Measurements from ENCODE around the gene FAM174C. TPM values are rescaled to one million over a fixed set of nuclear protein-coding genes. Genes with fewer than 3 reads are reported as not detected.

Gene FAM174C
- total and polyA plus RNA-seq, 7 donors, result 9.0 to 88.8 (median 18.1) TPM

DNA sequence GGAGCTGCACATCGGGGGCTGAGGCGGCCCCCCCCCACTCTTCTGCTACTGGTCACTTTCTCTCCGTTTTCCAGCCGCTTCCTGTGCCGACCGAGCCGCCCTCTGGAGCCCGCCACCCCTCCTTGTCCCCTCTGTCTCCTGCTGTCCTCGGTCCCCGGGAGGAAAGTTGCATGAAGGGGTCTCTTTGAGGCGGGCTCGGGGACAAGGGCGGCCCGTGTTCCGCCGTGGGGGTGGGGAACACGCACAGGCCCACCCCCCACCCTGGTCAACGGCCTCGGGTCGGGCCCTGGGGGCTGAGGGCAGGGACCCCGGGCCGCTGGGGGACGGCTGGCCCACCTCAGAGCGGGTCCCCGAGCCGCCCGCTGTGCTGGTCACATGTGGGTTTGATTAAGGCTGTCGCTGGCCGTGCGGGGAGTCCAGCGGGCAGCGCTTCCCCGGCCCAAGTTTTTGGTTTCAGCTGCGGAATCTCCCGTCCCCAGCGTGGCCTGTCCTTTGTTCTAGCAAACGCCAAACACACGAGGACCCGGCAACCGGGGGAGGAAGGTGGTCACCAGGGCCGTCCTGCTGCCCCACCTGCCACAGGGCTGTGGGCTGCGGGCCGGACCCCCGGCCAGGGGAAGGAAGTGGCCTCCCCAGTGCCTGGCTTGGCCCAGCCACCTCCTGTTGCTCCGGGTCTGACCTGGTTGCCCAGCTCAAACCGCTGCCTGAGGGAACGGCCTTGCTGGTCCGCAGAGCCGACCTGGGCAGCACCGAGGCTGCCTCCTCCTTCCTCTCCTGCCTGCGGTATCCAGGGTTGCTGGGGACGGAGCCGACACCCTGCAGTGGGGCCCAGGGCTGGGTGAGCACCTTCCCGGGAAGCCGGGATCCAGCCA is 12.3 kb downstream of the FAM174C start:
- intact Hi-C loops (cut with DNase I), result loop anchor here (10.0 kb wide), 2 partner anchors 157 to 237 kb away; partner anchors contain the start of gene PLK5 (in 1 of the 2)

DNA sequence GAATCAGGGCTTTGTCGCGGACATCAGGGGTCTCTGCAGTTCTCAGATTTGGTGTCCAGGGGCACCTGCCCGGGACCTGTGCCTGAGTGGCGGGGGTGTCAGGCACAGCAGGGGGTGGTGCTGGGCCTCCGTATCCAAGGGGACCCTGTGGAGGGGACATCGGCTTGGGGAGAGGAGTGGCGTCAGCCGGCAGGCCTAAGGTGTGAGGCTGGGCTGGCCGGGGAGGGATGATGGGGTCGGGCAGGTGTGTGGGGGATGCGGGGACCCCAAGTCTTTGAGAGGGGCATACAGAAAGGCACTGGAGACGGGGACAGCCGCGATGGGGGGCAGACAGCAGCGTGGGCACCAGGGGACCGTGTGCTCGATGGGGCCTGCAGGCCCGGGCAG is 12.9 kb downstream of the FAM174C start:
- Histone ChIP-seq H3K4me3 (no peak overlapping the region), H3K27ac (no peak overlapping the region), H3K4me1 (peaks cover 5% of the 10 kb centered on the region), H3K27me3 (ENCODE audit: insufficient read depth in 3 of 3, low read length in 2 of 3) (peaks cover 0 to 80% (median 38%) of the 10 kb centered on the region in 3 donors), H3K9me3 (no peaks in the 10 kb centered on the region), H3K36me3 (ENCODE audit: insufficient read depth in 1 of 2, low read depth in 1 of 2) (no peaks in the 10 kb centered on the region)
- intact Hi-C loops (cut with DNase I), result loop anchor here (10.0 kb wide), 2 partner anchors 157 to 237 kb away; partner anchors contain the start of gene PLK5 (in 1 of the 2)
- DNase-seq (no peak), ATAC-seq (no peak)
- no peak for TF ChIP-seq CTCF (IDR thresholded peaks at IDR 0.05)
- WGBS, 3 donors, result 84% methylated on average over 16 to 18 of the region's 18 CpGs

More for the DNA sequence above, 12.3 kb downstream of the FAM174C start:
- no peak for TF ChIP-seq CTCF (IDR thresholded peaks at IDR 0.05)
- Histone ChIP-seq H3K9me3 (no peaks in the 10 kb centered on the region), H3K4me1 (peaks cover 5% of the 10 kb centered on the region), H3K27me3 (ENCODE audit: insufficient read depth in 3 of 3, low read length in 2 of 3) (peaks cover 0 to 74% (median 38%) of the 10 kb centered on the region in 3 donors), H3K4me3 (no peak overlapping the region), H3K36me3 (ENCODE audit: insufficient read depth in 1 of 2, low read depth in 1 of 2) (no peaks in the 10 kb centered on the region), H3K27ac (no peak overlapping the region)
- DNase-seq (no peak), ATAC-seq (no peak)
- 35 to 39% (median 38%) methylated on average over 45 to 55 of the region's 55 CpGs for WGBS, 3 donors

- 79 to 83% (median 83%) methylated on average over 36 to 41 of the region's 41 CpGs for WGBS, 3 donors
- H3K36me3 ChIP-seq (ENCODE audit: insufficient read depth in 1 of 2, low read depth in 1 of 2), result no peaks in the 10 kb centered on the region
- no peak for DNase-seq
- TF ChIP-seq CTCF (IDR thresholded peaks at IDR 0.05), result no peak
- intact Hi-C loops (cut with DNase I), result loop anchor here (10.0 kb wide), 2 partner anchors 156 to 236 kb away; partner anchors contain the start of gene PLK5 (in 1 of the 2)
- ATAC-seq, result no peak
- no peak overlapping the region for H3K4me3 ChIP-seq
- peaks cover 0 to 84% (median 38%) of the 10 kb centered on the region in 3 donors for H3K27me3 ChIP-seq (ENCODE audit: insufficient read depth in 3 of 3, low read length in 2 of 3)
- H3K4me1 ChIP-seq, result peaks cover 5% of the 10 kb centered on the region
- no peak overlapping the region for H3K27ac ChIP-seq
- H3K9me3 ChIP-seq, result no peaks in the 10 kb centered on the region
Observed at GRCh38 chr19:1288833-1289685, 13.7 kb downstream of the FAM174C start.

DNA sequence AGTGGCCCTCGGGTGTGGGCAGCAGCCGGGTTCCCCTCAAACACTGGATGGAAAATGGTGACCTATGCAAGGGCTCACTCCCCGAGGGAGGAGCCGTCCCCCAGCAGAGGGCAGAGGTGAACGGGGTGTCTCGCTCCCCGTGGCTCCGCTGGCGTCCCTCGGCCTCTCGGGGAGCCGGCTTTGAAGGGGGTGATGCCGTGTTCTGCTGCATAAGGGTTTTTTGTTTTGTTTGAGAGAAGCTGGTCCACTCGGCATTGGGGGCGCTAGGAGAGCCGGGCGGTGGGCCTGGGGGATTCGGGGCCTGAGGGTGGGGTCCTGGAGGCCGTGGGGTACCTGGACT is 14.3 kb downstream of the FAM174C start:
- Histone ChIP-seq H3K27me3 (ENCODE audit: insufficient read depth in 3 of 3, low read length in 2 of 3) (peaks cover 0 to 84% (median 38%) of the 10 kb centered on the region in 3 donors), H3K9me3 (no peaks in the 10 kb centered on the region), H3K36me3 (ENCODE audit: insufficient read depth in 1 of 2, low read depth in 1 of 2) (no peaks in the 10 kb centered on the region), H3K27ac (no peak overlapping the region), H3K4me3 (no peak overlapping the region), H3K4me1 (peaks cover 5% of the 10 kb centered on the region)
- no peak for TF ChIP-seq CTCF (IDR thresholded peaks at IDR 0.05)
- DNase-seq (no peak), ATAC-seq (no peak)
- 68 to 78% (median 73%) methylated on average over 17 to 19 of the region's 19 CpGs for WGBS, 3 donors
- intact Hi-C loops (cut with DNase I), result loop anchor here (10.0 kb wide), 2 partner anchors 155 to 235 kb away; partner anchors contain the start of gene PLK5 (in 1 of the 2)
